Right atrium auricular region (tissue), 2 donors: ENCODE measurements around the gene BAZ1B. TPM values are rescaled to one million over a fixed set of nuclear protein-coding genes. Genes with fewer than 3 reads are reported as not detected.

Source experiments
- DNase-seq: peaks from one replicate; pipeline ENCODE4 v3.0.0-alpha.2; 2019; ENCODE audit warnings: low spot score
- H3K27ac ChIP-seq, 2 donors: fragments of 200-600 bp; sonication (generic); 1 replicate in 1 of 2; 2 replicates in 1 of 2; pipeline ENCODE4 v1.5.1; 2016 to 2019
- H3K27me3 ChIP-seq, 2 donors: fragments of 200-600 bp; sonication (generic); one replicate each; pipeline versions ENCODE4 v1.5.1 to v1.6.0; 2017 to 2019
- H3K36me3 ChIP-seq: fragments of 200-600 bp; sonication (generic); one replicate; pipeline ENCODE4 v1.5.1; 2016
- H3K4me1 ChIP-seq, 2 donors: fragments of 200-600 bp; sonication (generic); one replicate each; pipeline versions ENCODE4 v1.5.1 to v1.6.0; 2017 to 2019
- H3K4me3 ChIP-seq, 2 donors: fragments of 200-600 bp; sonication (generic); 1 replicate in 1 of 2; 2 replicates in 1 of 2; pipeline ENCODE4 v1.5.1; 2017 to 2019; ENCODE audit warnings: mild to moderate bottlenecking in 1 of 2, moderate library complexity in 1 of 2
- H3K9me3 ChIP-seq, 2 donors: fragments of 200-600 bp; sonication (generic); one replicate each; pipeline ENCODE4 v1.5.1; 2019
- total RNA-seq, 2 donors: library from RNA; depleted of rRNA; stranded (reverse); fragments of >200 nt; gene quantifications; one replicate each; pipeline ENCODE4 v1.1.0, GENCODE V29; 2016
- TF ChIP-seq, protein P1 (sequence below), 2 donors: fragments of 200-600 bp; sonication (generic); IDR thresholded peaks; one replicate each; pipeline ENCODE4 v1.5.1; 2019; ENCODE audit warnings: antibody characterized with exemption in 2 of 2

BAZ1B gene
- total RNA-seq, 2 donors from 2014 or later, result 29.0 to 37.7 TPM

- no peaks in the 10 kb centered on the region for H3K9me3 ChIP-seq
- no peak overlapping the region for H3K4me3 ChIP-seq
- H3K4me1 ChIP-seq, result peaks cover 0 to 5% of the 10 kb centered on the region in 2 donors
- no peak for DNase-seq
- TF ChIP-seq, protein P1, sequence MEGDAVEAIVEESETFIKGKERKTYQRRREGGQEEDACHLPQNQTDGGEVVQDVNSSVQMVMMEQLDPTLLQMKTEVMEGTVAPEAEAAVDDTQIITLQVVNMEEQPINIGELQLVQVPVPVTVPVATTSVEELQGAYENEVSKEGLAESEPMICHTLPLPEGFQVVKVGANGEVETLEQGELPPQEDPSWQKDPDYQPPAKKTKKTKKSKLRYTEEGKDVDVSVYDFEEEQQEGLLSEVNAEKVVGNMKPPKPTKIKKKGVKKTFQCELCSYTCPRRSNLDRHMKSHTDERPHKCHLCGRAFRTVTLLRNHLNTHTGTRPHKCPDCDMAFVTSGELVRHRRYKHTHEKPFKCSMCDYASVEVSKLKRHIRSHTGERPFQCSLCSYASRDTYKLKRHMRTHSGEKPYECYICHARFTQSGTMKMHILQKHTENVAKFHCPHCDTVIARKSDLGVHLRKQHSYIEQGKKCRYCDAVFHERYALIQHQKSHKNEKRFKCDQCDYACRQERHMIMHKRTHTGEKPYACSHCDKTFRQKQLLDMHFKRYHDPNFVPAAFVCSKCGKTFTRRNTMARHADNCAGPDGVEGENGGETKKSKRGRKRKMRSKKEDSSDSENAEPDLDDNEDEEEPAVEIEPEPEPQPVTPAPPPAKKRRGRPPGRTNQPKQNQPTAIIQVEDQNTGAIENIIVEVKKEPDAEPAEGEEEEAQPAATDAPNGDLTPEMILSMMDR (IDR thresholded peaks at IDR 0.05), result no peak
- peaks cover 78% of the 10 kb centered on the region for H3K36me3 ChIP-seq
- H3K27me3 ChIP-seq, result no peaks in the 10 kb centered on the region
- H3K27ac ChIP-seq, result no peak overlapping the region
Measured at GRCh38 chr7:73442222-73442902, 79.7 kb downstream of the BAZ1B start.

GRCh38 chr7:73439410-73439704, 82.7 kb downstream of the BAZ1B start:
- TF ChIP-seq, protein P1 (IDR thresholded peaks at IDR 0.05), result no peak
- peaks cover 50% of the 10 kb centered on the region for H3K36me3 ChIP-seq

GRCh38 chr7:73438547-73439409, 83.3 kb downstream of the BAZ1B start:
- Histone ChIP-seq H3K27ac (no peak overlapping the region), H3K9me3 (no peaks in the 10 kb centered on the region), H3K36me3 (peaks cover 44% of the 10 kb centered on the region), H3K4me3 (no peak overlapping the region), H3K4me1 (peaks cover 0 to 4% of the 10 kb centered on the region in 2 donors), H3K27me3 (no peaks in the 10 kb centered on the region)
- TF ChIP-seq, protein P1 (IDR thresholded peaks at IDR 0.05), result no peak
- DNase-seq, result no peak

More at GRCh38 chr7:73439410-73439704, 82.7 kb downstream of the BAZ1B start:
- H3K4me3 ChIP-seq, result no peak overlapping the region
- no peaks in the 10 kb centered on the region for H3K9me3 ChIP-seq
- H3K4me1 ChIP-seq, result no peaks in the 10 kb centered on the region
- no peak overlapping the region for H3K27ac ChIP-seq
- DNase-seq, result no peak
- H3K27me3 ChIP-seq, result no peaks in the 10 kb centered on the region

DNA sequence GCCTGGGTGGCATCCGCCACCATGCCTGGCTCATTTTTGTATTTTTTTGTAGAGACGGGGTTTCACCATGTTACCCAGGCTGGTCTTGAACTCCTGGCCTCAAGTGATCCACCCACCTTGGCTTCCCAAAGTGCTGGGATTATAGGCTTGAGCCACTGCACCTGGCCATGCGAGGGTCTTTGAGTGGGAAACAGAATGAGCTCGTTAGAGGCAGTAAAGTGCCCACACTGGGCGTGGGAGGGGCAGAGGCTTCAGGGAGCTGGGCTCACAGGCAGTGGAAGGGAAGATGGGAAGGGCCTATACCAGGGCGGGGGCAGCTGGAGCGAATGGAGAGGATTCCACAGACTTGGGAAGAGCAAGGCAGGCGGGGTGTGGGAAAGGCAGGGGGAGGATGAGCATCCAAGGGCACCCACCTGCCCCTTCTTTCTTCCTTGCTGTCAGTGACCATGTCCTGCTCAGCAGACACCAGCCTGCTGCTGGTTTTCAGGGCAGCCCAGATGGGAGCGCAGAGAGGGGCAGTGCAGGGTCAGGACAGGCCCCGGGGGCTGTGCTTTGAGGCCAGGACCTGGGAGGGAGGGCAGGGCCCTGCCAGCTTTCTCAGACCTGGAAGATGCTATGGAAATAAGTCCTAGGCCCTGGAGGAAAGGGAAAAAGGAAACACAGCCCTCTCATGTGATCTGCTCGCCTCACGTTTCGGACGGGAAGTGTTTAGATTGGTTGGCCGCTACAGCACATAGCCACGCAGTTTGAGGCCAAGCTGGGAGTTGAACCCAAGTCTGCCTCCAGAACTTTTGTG, 84.3 kb downstream of the BAZ1B start:
- Histone ChIP-seq H3K4me1 (peaks cover 0 to 4% of the 10 kb centered on the region in 2 donors), H3K27ac (no peak overlapping the region), H3K4me3 (no peak overlapping the region), H3K27me3 (no peaks in the 10 kb centered on the region), H3K9me3 (no peaks in the 10 kb centered on the region), H3K36me3 (peaks cover 35% of the 10 kb centered on the region)
- TF ChIP-seq, protein P1 (IDR thresholded peaks at IDR 0.05), result no peak
- DNase-seq, result no peak

DNA sequence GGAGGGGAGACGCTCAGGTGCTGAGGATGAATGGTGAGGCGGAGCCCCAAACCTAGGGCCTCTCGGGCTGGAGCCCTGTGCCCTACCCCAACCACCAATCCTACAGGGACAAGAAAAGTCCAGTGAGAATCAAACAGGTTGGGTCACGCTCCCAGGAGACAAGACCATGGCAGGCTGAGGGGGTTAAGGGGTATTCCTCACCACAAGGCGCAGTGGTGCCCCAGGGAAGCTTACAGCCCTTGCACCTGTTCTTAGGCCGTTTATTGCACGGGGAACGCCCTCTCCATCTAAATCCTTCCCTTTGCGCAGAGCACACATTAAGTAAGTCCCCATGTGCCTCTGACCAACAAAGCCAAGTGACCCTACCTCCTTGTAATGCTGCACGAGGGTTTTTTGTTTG, 85.0 kb downstream of the BAZ1B start:
- Histone ChIP-seq H3K4me3 (no peak overlapping the region), H3K36me3 (peaks cover 27% of the 10 kb centered on the region), H3K4me1 (peaks cover 0 to 4% of the 10 kb centered on the region in 2 donors), H3K27me3 (no peaks in the 10 kb centered on the region), H3K9me3 (no peaks in the 10 kb centered on the region), H3K27ac (no peak overlapping the region)
- TF ChIP-seq, protein P1 (IDR thresholded peaks at IDR 0.05), result no peak
- DNase-seq, result no peak
